ENCODE measurements around the gene TTC9.

DNA sequence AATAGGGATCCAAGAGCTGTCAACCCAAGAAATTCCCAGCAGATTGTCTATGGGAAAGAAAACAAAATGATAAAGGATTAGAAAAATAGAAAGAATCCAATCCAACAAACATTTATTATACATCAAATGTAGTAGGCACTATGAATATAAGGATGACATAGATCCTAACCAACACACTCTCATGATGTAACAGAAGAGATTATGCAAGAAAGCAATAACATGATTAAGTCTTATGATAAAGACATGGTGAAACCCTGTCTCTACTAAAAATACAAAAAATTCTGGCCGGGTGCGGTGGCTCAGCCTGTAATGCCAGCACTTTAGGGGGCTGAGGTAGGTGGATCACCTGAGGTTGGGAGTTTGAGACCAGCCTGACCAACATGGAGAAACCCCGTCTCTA lies 44.0 kb upstream of the TTC9 start:
- TF ChIP-seq, protein P1, sequence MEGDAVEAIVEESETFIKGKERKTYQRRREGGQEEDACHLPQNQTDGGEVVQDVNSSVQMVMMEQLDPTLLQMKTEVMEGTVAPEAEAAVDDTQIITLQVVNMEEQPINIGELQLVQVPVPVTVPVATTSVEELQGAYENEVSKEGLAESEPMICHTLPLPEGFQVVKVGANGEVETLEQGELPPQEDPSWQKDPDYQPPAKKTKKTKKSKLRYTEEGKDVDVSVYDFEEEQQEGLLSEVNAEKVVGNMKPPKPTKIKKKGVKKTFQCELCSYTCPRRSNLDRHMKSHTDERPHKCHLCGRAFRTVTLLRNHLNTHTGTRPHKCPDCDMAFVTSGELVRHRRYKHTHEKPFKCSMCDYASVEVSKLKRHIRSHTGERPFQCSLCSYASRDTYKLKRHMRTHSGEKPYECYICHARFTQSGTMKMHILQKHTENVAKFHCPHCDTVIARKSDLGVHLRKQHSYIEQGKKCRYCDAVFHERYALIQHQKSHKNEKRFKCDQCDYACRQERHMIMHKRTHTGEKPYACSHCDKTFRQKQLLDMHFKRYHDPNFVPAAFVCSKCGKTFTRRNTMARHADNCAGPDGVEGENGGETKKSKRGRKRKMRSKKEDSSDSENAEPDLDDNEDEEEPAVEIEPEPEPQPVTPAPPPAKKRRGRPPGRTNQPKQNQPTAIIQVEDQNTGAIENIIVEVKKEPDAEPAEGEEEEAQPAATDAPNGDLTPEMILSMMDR (IDR thresholded peaks at IDR 0.05) = no peak
- no peak for TF ChIP-seq POLR2A (IDR thresholded peaks at IDR 0.05)

Data from lower leg skin (tissue), 3 donors.